IPS-NIHi7 (cell line): Measurements from ENCODE around the gene TCF25.
A peak's percentile ranks its signal among the peaks of the same experiment; 100 is the strongest.
"Not testable (repeated sequence)": the region's sequence is repeated elsewhere in the genome, so short reads cannot be mapped to it uniquely, and the experiment has no call there.

Experiments used
- DNase-seq: peaks from one replicate; pipeline ENCODE4 v3.0.0; 2012; ENCODE audit warnings: mixed read lengths; ENCODE audit errors: extremely low spot score

TCF25 gene

DNA sequence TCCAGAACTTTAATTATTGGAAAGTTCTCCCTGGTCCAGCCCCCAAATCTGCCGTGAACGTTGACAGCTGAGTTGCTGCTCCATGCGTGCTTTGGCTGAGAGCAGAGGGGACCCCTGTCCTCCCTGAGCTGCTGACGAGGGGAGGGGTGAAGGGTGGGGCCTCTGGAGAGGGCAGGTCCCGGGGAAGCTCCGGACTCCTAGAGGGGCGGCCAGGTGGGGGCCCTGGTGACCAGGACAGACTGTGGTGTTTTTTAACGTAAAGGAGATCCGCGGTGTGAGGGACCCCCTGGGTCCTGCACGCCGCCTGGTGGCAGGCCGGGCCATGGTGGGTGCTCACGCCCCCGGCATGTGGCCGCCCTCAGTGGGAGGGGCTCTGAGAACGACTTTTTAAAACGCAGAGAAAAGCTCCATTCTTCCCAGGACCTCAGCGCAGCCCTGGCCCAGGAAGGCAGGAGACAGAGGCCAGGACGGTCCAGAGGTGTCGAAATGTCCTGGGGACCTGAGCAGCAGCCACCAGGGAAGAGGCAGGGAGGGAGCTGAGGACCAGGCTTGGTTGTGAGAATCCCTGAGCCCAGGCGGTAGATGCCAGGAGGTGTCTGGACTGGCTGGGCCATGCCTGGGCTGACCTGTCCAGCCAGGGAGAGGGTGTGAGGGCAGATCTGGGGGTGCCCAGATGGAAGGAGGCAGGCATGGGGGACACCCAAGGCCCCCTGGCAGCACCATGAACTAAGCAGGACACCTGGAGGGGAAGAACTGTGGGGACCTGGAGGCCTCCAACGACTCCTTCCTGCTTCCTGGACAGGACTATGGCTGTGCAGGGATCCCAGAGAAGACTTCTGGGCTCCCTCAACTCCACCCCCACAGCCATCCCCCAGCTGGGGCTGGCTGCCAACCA is 45.3 kb downstream of the TCF25 start, which contains the start of gene MC1R:
TSS of gene MC1R (plus strand) at position 410 of the 895 bp plus-strand sequence. CDS start at position 807, 397 bp downstream.
- peak; percentile 54 for DNase-seq

DNA sequence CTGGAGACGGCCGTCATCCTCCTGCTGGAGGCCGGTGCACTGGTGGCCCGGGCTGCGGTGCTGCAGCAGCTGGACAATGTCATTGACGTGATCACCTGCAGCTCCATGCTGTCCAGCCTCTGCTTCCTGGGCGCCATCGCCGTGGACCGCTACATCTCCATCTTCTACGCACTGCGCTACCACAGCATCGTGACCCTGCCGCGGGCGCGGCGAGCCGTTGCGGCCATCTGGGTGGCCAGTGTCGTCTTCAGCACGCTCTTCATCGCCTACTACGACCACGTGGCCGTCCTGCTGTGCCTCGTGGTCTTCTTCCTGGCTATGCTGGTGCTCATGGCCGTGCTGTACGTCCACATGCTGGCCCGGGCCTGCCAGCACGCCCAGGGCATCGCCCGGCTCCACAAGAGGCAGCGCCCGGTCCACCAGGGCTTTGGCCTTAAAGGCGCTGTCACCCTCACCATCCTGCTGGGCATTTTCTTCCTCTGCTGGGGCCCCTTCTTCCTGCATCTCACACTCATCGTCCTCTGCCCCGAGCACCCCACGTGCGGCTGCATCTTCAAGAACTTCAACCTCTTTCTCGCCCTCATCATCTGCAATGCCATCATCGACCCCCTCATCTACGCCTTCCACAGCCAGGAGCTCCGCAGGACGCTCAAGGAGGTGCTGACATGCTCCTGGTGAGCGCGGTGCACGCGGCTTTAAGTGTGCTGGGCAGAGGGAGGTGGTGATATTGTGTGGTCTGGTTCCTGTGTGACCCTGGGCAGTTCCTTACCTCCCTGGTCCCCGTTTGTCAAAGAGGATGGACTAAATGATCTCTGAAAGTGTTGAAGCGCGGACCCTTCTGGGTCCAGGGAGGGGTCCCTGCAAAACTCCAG is 46.4 kb downstream of the TCF25 start:
- no peak for DNase-seq

GRCh38 chr16:89920723-89921122 is 47.3 kb downstream of the TCF25 start:
- DNase-seq = no peak

DNA sequence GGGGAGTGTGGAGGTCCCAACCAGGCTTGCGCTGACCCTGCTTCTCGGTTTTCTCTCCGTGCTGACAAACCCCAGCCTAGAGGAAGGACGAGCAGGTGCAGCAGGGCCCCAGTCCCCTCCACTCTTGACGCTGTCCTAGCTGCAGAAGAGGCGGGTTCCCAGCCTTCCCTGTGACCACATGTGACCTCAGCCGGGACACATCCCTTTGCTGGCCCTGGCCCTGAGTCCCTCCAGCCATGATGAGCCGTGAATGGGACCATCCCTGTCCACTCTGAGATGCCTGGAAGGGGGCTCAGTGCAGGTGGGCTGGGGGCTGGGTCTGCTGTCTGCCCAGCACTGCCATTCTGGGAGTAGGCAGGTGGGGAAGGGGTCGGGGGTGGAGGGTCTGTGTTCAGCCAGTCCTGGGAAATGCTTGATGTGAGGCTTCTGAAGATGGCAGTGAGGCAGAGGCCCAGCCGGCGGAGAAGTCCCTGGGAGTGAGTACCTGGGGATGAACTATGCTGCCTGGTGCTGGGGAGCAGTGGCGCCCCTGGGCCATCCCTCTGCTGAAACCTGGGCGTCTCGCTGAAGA is 47.8 kb downstream of the TCF25 start:
- no peak for DNase-seq

DNA sequence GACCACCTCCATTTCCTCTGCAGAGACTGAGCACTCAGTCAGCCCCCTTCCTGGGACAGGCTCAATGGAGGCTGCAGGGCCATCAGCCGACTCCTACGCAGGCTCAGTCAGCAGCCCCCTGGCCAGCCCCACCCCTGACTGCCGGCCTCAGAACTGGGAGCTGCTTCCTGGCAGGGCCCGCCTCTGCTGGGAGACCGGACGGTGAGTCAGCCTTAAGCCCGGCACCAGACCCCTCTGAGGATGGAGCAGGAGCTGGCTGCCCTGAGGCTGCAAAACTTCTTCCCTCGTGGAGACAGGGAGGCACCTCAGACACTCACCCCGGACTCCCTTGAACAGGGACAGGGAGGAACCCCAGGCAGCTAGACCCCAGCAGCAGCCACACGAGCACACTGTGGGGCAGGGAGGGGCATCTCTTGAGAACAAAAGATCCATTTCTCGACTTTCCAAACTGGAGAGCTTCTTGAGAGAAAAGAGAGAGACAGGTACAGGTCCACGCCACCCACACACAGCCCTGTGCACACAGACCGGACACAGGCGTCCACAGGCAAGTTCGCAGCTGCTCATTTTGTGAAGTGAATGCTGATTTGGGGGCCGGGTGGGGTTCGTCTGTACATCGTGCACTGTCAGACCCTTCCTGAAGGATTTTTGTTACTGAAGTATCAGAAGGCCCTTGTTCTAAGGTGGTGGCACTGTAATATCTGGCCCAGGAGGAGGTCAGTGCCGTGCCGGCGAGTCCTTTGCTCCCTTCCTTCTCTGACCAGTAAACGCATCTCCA is 48.5 kb downstream of the TCF25 start:
- DNase-seq = peak; percentile 79

- peak; percentile 59 for DNase-seq
These were observed 49.1 kb downstream of the TCF25 start for GRCh38 chr16:89922477-89922883.

- DNase-seq = peak; percentile 92
These were observed 49.7 kb downstream of the TCF25 start, which contains the start of gene TUBB3 for GRCh38 chr16:89922884-89923639. Gene TUBB3, plus strand, starts transcription at chr16:89923342. Its CDS starts 60 bp downstream, at chr16:89923402.

- no peak for DNase-seq
These were observed 50.4 kb downstream of the TCF25 start for GRCh38 chr16:89923640-89924296.

DNA sequence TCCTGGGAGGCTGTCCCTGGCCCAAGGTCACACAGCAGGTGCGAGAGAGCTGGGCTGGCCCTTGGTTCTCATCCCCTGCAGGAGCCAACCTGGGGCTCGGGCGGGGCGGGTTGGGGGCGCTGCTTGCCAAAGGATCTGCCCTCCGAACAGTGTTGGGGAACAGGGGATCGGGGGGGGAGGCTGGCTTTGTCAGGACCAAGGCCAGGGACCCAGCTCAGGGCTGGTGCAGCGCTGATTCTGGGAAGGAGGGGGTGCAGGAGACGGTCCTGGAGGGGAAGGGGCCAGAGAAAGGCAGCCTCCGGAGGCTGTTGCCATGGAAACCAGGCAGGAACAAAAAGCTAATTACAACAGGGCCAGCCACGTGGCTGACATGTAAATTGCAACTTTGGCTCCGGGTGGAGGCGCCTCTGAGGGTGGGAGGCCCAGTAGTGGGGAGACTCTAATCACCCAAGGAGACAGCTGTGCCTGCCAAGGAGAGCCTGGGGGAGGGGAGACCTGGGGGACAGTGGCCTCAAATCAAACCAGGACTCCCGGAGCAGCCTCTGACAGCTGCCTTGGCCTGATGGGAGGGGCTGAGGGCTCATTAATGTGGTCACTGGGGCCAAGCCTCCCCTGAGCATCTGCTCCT is 51.0 kb downstream of the TCF25 start:
- DNase-seq = peak; percentile 71

DNA sequence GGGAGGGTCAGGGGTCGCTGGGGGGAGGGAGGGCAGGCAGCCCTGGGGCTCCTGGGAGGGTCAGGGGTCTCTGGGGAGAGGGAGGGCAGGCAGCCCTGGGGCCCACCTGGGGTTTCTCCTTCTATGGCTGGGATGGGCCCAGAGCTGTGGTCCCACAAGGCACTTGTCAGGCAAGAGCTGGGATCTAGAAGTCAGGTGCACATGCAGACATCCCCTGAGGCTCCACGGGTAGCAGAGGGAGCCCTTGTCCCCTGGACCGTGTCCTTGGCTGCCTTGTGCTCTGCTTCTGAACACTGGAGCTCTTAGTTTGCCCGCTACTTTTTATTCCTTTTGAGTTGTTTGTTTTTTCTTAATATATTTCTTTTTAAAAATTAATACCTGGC is 51.5 kb downstream of the TCF25 start:
- no peak for DNase-seq

DNA sequence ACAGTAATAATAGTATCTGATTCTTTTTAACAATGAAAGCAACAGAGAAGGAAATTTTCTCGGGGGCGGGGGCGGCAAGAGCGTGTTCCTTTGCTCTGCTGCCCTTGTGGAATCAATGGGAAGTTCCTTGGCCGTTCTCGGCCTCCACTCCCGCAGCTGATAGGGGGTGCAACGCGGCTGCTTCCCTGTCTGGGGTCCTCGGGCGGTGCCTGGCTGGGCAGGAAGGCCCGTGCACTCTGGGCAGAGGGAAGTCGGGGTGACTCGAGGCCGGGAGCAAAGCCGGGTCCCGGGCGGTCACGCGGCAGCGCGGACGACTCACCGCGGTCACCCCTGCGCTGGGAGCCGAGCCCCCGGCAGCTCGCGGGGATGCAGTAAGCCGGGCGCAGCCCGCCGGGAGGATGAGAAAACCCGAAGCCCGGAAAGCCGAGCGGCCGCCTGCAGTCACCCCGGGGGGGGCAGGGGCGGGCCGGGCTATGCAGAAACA is 52.2 kb downstream of the TCF25 start:
- no peak for DNase-seq

DNA sequence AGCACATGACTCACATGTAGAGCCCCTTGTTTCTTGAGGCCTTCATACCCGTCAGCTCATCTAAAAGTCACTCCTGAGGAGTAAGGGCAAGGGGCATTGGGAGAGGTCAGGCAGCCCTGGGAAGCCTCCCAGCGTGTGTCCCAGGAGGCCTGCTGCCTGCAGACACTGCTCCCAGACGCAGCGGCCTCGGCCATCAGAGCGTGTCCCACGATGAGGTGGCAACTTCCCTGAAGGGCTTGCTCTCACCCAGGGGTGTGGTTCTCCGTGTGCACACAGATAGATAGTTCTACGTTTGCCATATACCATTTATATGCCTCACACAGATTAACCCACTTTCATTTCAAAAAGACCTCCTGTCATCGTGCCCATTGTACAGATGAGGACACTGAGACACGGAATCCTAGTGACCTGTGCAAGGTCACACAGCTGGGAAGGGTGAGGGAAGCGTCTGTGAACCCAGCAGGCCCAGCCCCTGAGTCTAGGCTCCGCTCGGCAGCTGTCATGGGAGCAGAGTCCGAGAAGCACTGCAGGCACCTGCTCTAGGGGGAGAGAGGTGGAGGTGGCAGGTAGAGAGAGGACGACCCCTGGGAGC is 58.0 kb downstream of the TCF25 start:
- DNase-seq = no peak

- no peak for DNase-seq
These were observed 58.6 kb downstream of the TCF25 start for GRCh38 chr16:89931964-89932363.

GRCh38 chr16:89934019-89934418 is 60.6 kb downstream of the TCF25 start:
- DNase-seq = not testable (repeated sequence)

GRCh38 chr16:89934611-89935553 is 61.5 kb downstream of the TCF25 start:
- DNase-seq = no peak

DNA sequence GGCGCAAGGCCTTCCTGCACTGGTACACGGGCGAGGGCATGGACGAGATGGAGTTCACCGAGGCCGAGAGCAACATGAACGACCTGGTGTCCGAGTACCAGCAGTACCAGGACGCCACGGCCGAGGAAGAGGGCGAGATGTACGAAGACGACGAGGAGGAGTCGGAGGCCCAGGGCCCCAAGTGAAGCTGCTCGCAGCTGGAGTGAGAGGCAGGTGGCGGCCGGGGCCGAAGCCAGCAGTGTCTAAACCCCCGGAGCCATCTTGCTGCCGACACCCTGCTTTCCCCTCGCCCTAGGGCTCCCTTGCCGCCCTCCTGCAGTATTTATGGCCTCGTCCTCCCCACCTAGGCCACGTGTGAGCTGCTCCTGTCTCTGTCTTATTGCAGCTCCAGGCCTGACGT is 62.2 kb downstream of the TCF25 start:
- DNase-seq = not testable (repeated sequence)

DNA sequence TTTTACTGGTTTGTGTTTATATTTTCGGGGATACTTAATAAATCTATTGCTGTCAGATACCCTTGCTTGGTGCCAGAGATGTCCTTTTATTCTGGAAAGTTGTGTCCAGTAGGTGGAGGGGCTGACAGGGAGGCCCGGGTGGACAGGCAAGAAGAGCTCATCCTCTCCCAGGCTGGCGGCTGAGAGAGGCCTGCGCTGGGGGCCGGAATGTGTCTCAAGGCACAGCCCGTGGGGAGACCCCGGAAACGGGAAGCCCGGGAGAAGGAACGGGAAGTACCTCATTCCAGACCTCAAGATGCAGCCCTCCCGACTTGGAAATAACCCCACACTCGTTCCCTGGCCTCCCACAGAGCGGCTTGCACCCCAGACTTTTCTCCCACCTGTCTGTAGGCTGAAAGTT is 62.6 kb downstream of the TCF25 start:
- DNase-seq = no peak

- no peak for DNase-seq
These were observed 63.1 kb downstream of the TCF25 start for GRCh38 chr16:89936508-89936907.
